HG03108 (cell line): ENCODE results near the gene P3H4.
"Not testable (repeated sequence)": the region's sequence is repeated elsewhere in the genome, so short reads cannot be mapped to it uniquely, and the experiment has no call there.

ENCODE experiments used
- ATAC-seq: cut with Tn5 transposase; IDR thresholded peaks from one replicate; pipeline ENCODE4 v1.9.1; 2021; ENCODE audit warnings: moderate library complexity; ENCODE audit not compliant: unreplicated experiment

The P3H4 gene

GRCh38 chr17:41811549-41812380 lies at the start of gene P3H4:
P3H4 (minus strand) TSS chr17:41811949; CDS start chr17:41811915, 34 bp downstream.
- ATAC-seq, result peak; percentile 59

GRCh38 chr17:41860254-41860931 lies 48.6 kb upstream of the P3H4 start:
- ATAC-seq, result no peak

- not testable (repeated sequence) for ATAC-seq
These were observed 39.6 kb upstream of the P3H4 start for GRCh38 chr17:41851382-41851781.

- no peak for ATAC-seq
These were observed 37.7 kb upstream of the P3H4 start for GRCh38 chr17:41849251-41849990.

- ATAC-seq, result no peak
These were observed 37.0 kb upstream of the P3H4 start for GRCh38 chr17:41848788-41849187.

- no peak for ATAC-seq
These were observed 33.2 kb upstream of the P3H4 start for GRCh38 chr17:41844971-41845370.

- not testable (repeated sequence) for ATAC-seq
These were observed 29.0 kb upstream of the P3H4 start for GRCh38 chr17:41840781-41841180.

GRCh38 chr17:41839448-41839847 lies 27.7 kb upstream of the P3H4 start:
- not testable (repeated sequence) for ATAC-seq

GRCh38 chr17:41837761-41838538 lies 26.2 kb upstream of the P3H4 start, which contains the start of gene KLHL10:
KLHL10 (plus strand) TSS chr17:41837825; CDS start chr17:41837933, 108 bp downstream.
- ATAC-seq, result no peak

- no peak for ATAC-seq
These were observed 24.9 kb upstream of the P3H4 start for GRCh38 chr17:41836550-41837196.

GRCh38 chr17:41835800-41836549 lies 24.2 kb upstream of the P3H4 start, which contains the start of gene NT5C3B:
NT5C3B (minus strand) TSS chr17:41836232; CDS start chr17:41836193, 39 bp downstream.
- peak; percentile 65 for ATAC-seq

- peak; percentile 22 for ATAC-seq
These were observed 23.6 kb upstream of the P3H4 start for GRCh38 chr17:41835214-41835799.

GRCh38 chr17:41829961-41830360 lies 18.2 kb upstream of the P3H4 start:
- ATAC-seq, result not testable (repeated sequence)

- no peak for ATAC-seq
These were observed 13.6 kb upstream of the P3H4 start for GRCh38 chr17:41825175-41825845.

GRCh38 chr17:41824086-41824485 lies 12.3 kb upstream of the P3H4 start:
- ATAC-seq, result no peak

- ATAC-seq, result no peak
These were observed 11.8 kb upstream of the P3H4 start for GRCh38 chr17:41823580-41823979.

- ATAC-seq, result no peak
These were observed 11.4 kb upstream of the P3H4 start for GRCh38 chr17:41823141-41823524.
